Liver (tissue), 3 donors: ENCODE measurements around the gene ACP5.

ENCODE experiments used
- ATF3 ChIP-seq: IDR thresholded peaks from 2 replicates; pipeline ENCODE4 v1.6.1; 2016; ENCODE audit warnings: antibody characterized with exemption
- CTCF ChIP-seq: fragments of 150-350 bp; IDR thresholded peaks from 2 replicates; pipeline ENCODE4 v1.5.1; 2017; ENCODE audit warnings: improper control_type of control experiment, low read depth, low read length; ENCODE audit not compliant: missing input control
- FOXA1 ChIP-seq: IDR thresholded peaks from 2 replicates; pipeline ENCODE4 v1.6.1; 2016; ENCODE audit warnings: antibody characterized with exemption
- JUND ChIP-seq, 2 donors: IDR thresholded peaks; 2 replicates each; pipeline ENCODE4 v1.6.1; 2016; ENCODE audit warnings: antibody characterized with exemption in 2 of 2
- RAD21 ChIP-seq, 2 donors: IDR thresholded peaks; 2 replicates each; pipeline ENCODE4 v1.6.1; 2016; ENCODE audit warnings: antibody characterized with exemption in 2 of 2, mild to moderate bottlenecking in 2 of 2
- SP1 ChIP-seq: IDR thresholded peaks from 2 replicates; pipeline ENCODE4 v1.6.1; 2018; ENCODE audit warnings: antibody characterized with exemption, mild to moderate bottlenecking
- YY1 ChIP-seq: IDR thresholded peaks from 2 replicates; pipeline ENCODE4 v1.6.1; 2016; ENCODE audit warnings: antibody characterized with exemption, mild to moderate bottlenecking
- ZBTB33 ChIP-seq: IDR thresholded peaks from 2 replicates; pipeline ENCODE4 v1.6.1; 2016; ENCODE audit warnings: antibody characterized with exemption
- TF ChIP-seq, protein P1 (sequence below): IDR thresholded peaks from 2 replicates; pipeline ENCODE4 v1.6.1; 2016; ENCODE audit warnings: antibody characterized with exemption, mild to moderate bottlenecking
- TF ChIP-seq, protein P2 (sequence below): IDR thresholded peaks from 2 replicates; pipeline ENCODE4 v1.6.1; 2016; ENCODE audit warnings: antibody characterized with exemption
- donor health status: healthy.
- donor health status: healthy.

DNA sequence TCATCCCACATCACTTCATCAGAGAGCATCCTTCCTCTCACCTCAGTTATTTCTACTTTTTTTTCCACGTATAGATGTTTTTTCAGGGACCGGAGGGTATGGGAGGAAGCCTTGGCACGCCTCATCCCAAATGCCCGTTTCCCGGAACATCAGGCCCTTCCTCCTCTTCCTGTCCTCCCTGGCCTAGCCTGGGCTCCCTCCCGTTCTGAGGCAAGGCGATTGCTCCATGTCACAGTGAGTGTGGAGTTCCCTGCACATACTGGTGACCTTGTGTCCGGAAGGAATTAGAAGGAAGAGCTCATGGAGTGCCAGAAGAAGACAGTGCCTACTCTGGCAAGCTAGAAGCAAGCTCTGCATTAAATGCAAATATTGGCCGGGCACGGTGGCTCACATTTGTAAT, 18.7 kb upstream of the ACP5 start:
- TF ChIP-seq CTCF (no peak), ZBTB33 (no peak), RAD21 (IDR thresholded peaks at IDR 0.05) (no peak), JUND (IDR thresholded peaks at IDR 0.05) (no peak), SP1 (no peak), YY1 (no peak), FOXA1 (no peak), ATF3 (no peak)
- TF ChIP-seq, protein P1, sequence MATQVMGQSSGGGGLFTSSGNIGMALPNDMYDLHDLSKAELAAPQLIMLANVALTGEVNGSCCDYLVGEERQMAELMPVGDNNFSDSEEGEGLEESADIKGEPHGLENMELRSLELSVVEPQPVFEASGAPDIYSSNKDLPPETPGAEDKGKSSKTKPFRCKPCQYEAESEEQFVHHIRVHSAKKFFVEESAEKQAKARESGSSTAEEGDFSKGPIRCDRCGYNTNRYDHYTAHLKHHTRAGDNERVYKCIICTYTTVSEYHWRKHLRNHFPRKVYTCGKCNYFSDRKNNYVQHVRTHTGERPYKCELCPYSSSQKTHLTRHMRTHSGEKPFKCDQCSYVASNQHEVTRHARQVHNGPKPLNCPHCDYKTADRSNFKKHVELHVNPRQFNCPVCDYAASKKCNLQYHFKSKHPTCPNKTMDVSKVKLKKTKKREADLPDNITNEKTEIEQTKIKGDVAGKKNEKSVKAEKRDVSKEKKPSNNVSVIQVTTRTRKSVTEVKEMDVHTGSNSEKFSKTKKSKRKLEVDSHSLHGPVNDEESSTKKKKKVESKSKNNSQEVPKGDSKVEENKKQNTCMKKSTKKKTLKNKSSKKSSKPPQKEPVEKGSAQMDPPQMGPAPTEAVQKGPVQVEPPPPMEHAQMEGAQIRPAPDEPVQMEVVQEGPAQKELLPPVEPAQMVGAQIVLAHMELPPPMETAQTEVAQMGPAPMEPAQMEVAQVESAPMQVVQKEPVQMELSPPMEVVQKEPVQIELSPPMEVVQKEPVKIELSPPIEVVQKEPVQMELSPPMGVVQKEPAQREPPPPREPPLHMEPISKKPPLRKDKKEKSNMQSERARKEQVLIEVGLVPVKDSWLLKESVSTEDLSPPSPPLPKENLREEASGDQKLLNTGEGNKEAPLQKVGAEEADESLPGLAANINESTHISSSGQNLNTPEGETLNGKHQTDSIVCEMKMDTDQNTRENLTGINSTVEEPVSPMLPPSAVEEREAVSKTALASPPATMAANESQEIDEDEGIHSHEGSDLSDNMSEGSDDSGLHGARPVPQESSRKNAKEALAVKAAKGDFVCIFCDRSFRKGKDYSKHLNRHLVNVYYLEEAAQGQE = no peak
- TF ChIP-seq, protein P2, sequence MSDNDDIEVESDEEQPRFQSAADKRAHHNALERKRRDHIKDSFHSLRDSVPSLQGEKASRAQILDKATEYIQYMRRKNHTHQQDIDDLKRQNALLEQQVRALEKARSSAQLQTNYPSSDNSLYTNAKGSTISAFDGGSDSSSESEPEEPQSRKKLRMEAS = no peak
